Measurements from ENCODE around the gene DGKE. TPM values are rescaled to one million over a fixed set of nuclear protein-coding genes. Genes with fewer than 3 reads are reported as not detected.

DGKE gene
- total RNA-seq, 1 donor from 2014 or later = 2.8 TPM

DNA sequence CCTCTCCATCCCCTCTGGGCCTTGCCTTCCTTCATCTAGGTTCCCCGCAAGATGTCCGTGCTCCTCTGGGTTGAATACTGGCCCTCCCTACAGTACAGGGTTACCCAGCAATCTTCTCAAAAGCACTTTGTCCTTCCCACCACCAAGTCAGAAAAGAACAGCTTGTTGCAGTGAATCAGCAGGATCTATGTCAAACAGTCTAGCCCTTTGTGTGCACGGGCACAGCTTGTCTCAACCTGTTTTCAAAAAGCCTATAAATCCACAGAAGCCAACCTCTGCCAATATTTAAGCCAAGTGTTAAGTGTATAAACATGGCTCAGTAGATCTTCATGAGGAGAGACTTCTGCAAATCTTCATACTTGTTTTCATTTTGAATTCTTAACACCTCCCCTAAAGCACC is 25.4 kb upstream of the DGKE start:
- no peaks in the 10 kb centered on the region for H3K36me3 Mint-ChIP-seq (ENCODE audit: unreplicated experiment)
- H3K9me3 Mint-ChIP-seq (ENCODE audit: unreplicated experiment) = no peaks in the 10 kb centered on the region
- peaks cover 5% of the 10 kb centered on the region for H3K4me1 Mint-ChIP-seq (ENCODE audit: low read depth, unreplicated experiment)
- TF ChIP-seq, protein P1, sequence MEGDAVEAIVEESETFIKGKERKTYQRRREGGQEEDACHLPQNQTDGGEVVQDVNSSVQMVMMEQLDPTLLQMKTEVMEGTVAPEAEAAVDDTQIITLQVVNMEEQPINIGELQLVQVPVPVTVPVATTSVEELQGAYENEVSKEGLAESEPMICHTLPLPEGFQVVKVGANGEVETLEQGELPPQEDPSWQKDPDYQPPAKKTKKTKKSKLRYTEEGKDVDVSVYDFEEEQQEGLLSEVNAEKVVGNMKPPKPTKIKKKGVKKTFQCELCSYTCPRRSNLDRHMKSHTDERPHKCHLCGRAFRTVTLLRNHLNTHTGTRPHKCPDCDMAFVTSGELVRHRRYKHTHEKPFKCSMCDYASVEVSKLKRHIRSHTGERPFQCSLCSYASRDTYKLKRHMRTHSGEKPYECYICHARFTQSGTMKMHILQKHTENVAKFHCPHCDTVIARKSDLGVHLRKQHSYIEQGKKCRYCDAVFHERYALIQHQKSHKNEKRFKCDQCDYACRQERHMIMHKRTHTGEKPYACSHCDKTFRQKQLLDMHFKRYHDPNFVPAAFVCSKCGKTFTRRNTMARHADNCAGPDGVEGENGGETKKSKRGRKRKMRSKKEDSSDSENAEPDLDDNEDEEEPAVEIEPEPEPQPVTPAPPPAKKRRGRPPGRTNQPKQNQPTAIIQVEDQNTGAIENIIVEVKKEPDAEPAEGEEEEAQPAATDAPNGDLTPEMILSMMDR (IDR thresholded peaks at IDR 0.05; ENCODE audit: partially characterized antibody, unreplicated experiment) = no peak
- H3K4me3 Mint-ChIP-seq (ENCODE audit: unreplicated experiment) = no peak overlapping the region
- no peaks in the 10 kb centered on the region for H3K27me3 Mint-ChIP-seq (ENCODE audit: unreplicated experiment)
- no peak for DNase-seq
- H3K27ac Mint-ChIP-seq (ENCODE audit: unreplicated experiment) = no peak overlapping the region

DNA sequence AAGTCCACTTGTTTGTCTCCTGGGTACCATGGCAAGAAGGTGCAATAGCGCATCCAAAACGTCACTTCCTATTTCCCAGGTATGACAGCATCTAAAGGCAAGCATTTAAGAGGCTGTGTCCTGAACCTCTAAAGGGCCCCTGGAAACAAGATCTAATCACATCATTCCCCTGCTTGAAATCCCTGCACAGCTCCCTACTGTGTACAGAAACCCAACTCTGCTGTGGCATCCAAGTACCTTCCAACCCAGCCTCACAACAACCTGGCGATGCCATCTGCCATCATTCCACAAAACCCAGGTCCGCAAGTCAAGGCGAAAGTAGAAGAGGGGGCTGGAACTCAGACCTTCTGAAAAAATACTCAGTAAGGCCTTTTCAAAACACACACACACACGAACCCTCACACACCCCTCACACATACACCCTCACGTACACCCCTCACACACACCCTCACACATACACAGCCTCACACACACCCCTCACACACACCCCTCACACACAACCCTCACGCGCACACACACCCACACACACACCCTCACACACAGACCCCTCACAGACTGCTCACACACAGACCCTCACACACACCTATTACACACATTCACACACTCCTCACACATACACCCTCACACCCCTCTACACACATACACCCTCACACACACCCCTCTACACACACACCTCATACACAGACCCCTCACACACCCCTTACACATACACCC is 24.7 kb upstream of the DGKE start:
- TF ChIP-seq, protein P1 (IDR thresholded peaks at IDR 0.05; ENCODE audit: partially characterized antibody, unreplicated experiment) = no peak
- no peak for DNase-seq
- Mint-ChIP-seq H3K4me3 (ENCODE audit: unreplicated experiment) (no peak overlapping the region), H3K9me3 (ENCODE audit: unreplicated experiment) (no peaks in the 10 kb centered on the region), H3K27ac (ENCODE audit: unreplicated experiment) (no peak overlapping the region), H3K4me1 (ENCODE audit: low read depth, unreplicated experiment) (peaks cover 5% of the 10 kb centered on the region), H3K27me3 (ENCODE audit: unreplicated experiment) (no peaks in the 10 kb centered on the region), H3K36me3 (ENCODE audit: unreplicated experiment) (no peaks in the 10 kb centered on the region)

DNA sequence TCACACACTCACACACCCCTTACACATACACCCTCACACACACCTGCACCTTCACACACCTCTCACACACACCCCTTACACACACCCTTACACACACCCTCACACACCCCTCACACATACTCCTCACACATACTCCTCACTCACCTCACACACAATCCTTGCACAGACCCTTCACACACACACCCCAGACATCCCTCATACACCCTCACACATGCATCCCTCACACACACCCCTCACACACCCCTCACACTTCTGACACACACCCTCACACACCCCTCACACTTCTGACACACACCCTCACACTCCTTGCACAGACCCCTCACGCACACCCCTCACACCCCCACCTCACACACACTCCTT is 24.2 kb upstream of the DGKE start:
- no peak overlapping the region for H3K4me3 Mint-ChIP-seq (ENCODE audit: unreplicated experiment)
- no peaks in the 10 kb centered on the region for H3K36me3 Mint-ChIP-seq (ENCODE audit: unreplicated experiment)
- no peaks in the 10 kb centered on the region for H3K27me3 Mint-ChIP-seq (ENCODE audit: unreplicated experiment)
- H3K4me1 Mint-ChIP-seq (ENCODE audit: low read depth, unreplicated experiment) = peaks cover 5% of the 10 kb centered on the region
- H3K27ac Mint-ChIP-seq (ENCODE audit: unreplicated experiment) = no peak overlapping the region
- DNase-seq = no peak
- TF ChIP-seq, protein P1 (IDR thresholded peaks at IDR 0.05; ENCODE audit: partially characterized antibody, unreplicated experiment) = no peak
- no peaks in the 10 kb centered on the region for H3K9me3 Mint-ChIP-seq (ENCODE audit: unreplicated experiment)

DNA sequence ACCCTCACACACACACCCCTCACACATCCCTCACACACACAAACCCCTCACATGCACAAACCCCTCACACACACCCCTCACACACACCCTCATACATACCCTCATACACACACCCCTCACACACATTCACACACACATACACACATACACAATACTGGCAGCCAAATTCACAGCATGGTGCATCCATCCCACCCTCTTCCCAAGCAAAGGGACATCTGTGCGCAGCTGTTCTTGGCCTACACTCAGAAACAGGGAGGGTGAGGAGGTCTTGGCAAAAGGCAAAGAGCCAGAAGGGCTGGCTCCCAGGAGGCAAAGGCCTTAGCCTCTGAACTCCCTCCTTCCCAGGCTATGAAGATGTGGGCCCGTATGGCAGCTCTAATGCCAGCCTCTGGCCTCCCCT is 23.6 kb upstream of the DGKE start:
- H3K27me3 Mint-ChIP-seq (ENCODE audit: unreplicated experiment) = no peaks in the 10 kb centered on the region
- peaks cover 5% of the 10 kb centered on the region for H3K4me1 Mint-ChIP-seq (ENCODE audit: low read depth, unreplicated experiment)
- H3K36me3 Mint-ChIP-seq (ENCODE audit: unreplicated experiment) = no peaks in the 10 kb centered on the region
- H3K4me3 Mint-ChIP-seq (ENCODE audit: unreplicated experiment) = no peak overlapping the region
- H3K27ac Mint-ChIP-seq (ENCODE audit: unreplicated experiment) = no peak overlapping the region
- no peaks in the 10 kb centered on the region for H3K9me3 Mint-ChIP-seq (ENCODE audit: unreplicated experiment)
- DNase-seq = peak; percentile 47
- TF ChIP-seq, protein P1 (IDR thresholded peaks at IDR 0.05; ENCODE audit: partially characterized antibody, unreplicated experiment) = no peak

DNA sequence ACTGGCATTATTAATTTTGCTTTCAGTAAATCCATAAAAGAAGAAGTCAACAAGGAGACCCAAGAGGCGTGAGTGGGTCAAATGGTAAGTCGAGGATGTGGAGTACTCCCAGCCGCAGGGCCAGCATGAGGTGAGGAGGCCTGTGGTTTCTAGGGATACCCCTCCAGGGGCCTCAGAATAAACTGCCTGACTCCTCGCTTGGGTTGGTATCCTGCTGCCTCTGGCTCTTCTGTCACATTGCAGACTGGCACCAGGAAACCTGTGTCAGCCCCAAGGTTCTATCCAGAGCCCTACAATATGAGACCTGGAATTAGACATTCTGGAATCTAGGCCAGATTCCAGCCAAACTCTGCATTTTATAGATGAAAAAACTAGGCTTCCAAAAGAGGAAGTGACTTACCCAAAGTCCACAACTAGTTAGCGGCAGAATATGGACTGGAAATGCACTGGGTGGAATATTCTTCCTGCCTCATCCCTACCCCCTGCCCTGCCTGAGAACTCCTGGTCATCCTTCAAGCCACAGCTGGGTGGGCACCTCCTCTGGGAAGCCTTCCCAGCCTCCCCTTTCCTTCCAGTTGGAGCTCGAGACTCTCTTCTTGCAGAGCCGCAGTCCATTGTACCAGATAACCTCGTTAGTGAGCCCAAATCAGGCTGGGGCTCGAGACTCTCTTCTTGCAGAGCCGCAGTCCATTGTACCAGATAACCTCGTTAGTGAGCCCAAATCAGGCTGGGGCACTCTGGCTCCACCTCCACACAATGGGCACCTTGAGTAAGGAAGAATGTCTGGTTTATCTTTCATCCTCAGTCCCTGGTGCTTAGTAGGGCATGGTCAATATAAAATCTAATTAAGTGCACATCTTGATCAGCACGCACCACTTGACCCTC is 22.8 kb upstream of the DGKE start:
- no peaks in the 10 kb centered on the region for H3K36me3 Mint-ChIP-seq (ENCODE audit: unreplicated experiment)
- no peaks in the 10 kb centered on the region for H3K27me3 Mint-ChIP-seq (ENCODE audit: unreplicated experiment)
- DNase-seq = no peak
- H3K9me3 Mint-ChIP-seq (ENCODE audit: unreplicated experiment) = no peaks in the 10 kb centered on the region
- no peak overlapping the region for H3K27ac Mint-ChIP-seq (ENCODE audit: unreplicated experiment)
- peaks cover 5% of the 10 kb centered on the region for H3K4me1 Mint-ChIP-seq (ENCODE audit: low read depth, unreplicated experiment)
- H3K4me3 Mint-ChIP-seq (ENCODE audit: unreplicated experiment) = peak overlapping the region; percentile 23
- TF ChIP-seq, protein P1 (IDR thresholded peaks at IDR 0.05; ENCODE audit: partially characterized antibody, unreplicated experiment) = no peak
